Muscle of leg (tissue), 11 donors: ENCODE results near the gene GAA. TPM values are rescaled to one million over a fixed set of nuclear protein-coding genes. Genes with fewer than 3 reads are reported as not detected.

Experiments
- DNase-seq: peaks from one replicate; pipeline ENCODE4 v3.0.0; 2013
- H3K27ac ChIP-seq: one replicate; pipeline ENCODE4 v1.5.1; 2013; ENCODE audit warnings: mild to moderate bottlenecking, low read length, control low read depth
- H3K27me3 ChIP-seq: one replicate; pipeline ENCODE4 v1.6.1; 2013; ENCODE audit warnings: low read length; ENCODE audit not compliant: control insufficient read depth, insufficient read depth
- H3K36me3 ChIP-seq: one replicate; pipeline ENCODE4 v1.6.1; 2013; ENCODE audit warnings: low read length; ENCODE audit not compliant: control insufficient read depth, insufficient read depth
- H3K4me1 ChIP-seq: one replicate; pipeline ENCODE4 v1.6.1; 2013; ENCODE audit warnings: low read length; ENCODE audit not compliant: control insufficient read depth, insufficient read depth
- H3K4me3 ChIP-seq: one replicate; pipeline ENCODE4 v1.5.1; 2013; ENCODE audit warnings: low read length, control low read depth
- H3K9me3 ChIP-seq: replicated peaks from 2 replicates; pipeline ENCODE4 v1.6.1; 2013; ENCODE audit warnings: low read depth, low read length; ENCODE audit not compliant: control insufficient read depth
- WGBS: methylation state at CpG from one replicate; pipeline ENCODE4 v1.1.5; 2013; ENCODE audit warnings: missing lambda C conversion rate; ENCODE audit not compliant: insufficient coverage; 5-methylcytosine and 5-hydroxymethylcytosine counted together
- polyA plus RNA-seq, 8 donors: library from polyadenylated mRNA; unstranded; fragments of 120-200 nt; gene quantifications; one replicate each; pipeline versions ENCODE4 v1.2.1 to v1.2.3, GENCODE V29; 2013; ENCODE audit warnings: inconsistent platforms in 1 of 8, low replicate concordance in 1 of 8; ENCODE audit not compliant: insufficient read length in 8 of 8, insufficient read depth in 1 of 8
- total RNA-seq: library from RNA; stranded (reverse); fragments of 120-200 nt; gene quantifications from one replicate; pipeline ENCODE4 v1.2.4, GENCODE V29; 2013

GAA gene
- total and polyA plus RNA-seq, 9 donors: 14.4 to 37.1 (median 29.6) TPM

- Histone ChIP-seq H3K9me3 (no peaks in the 10 kb centered on the region), H3K4me1 (no peaks in the 10 kb centered on the region), H3K27me3 (no peaks in the 10 kb centered on the region), H3K36me3 (peaks cover 3% of the 10 kb centered on the region), H3K4me3 (no peak overlapping the region), H3K27ac (no peak overlapping the region)
- no peak for DNase-seq
- WGBS: 85% methylated on average over 31 of the region's 31 CpGs
Measured at GRCh38 chr17:80117491-80118401, 16.4 kb downstream of the GAA start.

DNA sequence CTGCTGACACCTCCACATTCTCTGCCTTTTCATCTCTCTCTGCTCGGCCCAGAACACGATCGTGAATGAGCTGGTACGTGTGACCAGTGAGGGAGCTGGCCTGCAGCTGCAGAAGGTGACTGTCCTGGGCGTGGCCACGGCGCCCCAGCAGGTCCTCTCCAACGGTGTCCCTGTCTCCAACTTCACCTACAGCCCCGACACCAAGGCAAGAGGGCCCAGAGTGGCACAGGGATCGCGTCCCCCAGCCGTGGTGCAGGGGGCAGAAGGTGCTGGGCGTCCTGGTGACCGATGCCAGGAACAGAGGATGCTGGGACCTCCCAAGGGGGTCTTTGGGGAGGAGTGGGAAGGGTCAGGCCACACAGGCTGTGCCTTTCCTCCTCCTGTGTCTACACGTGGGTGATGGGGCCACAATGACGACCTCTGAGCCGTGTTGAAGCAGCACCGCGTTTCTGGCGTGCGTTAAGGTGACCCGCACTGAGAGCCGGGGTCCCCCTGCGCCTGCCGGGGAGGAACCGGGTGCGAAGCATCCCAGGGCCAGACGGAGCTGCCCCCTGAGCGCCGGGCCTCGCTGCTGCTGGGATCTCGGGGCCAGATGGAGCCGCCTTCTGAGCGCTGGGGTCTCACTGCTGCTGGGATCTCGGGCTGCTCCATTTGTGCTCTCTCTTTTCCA, 17.4 kb downstream of the GAA start:
- Histone ChIP-seq H3K4me1 (peaks cover 2% of the 10 kb centered on the region), H3K4me3 (no peak overlapping the region), H3K27me3 (no peaks in the 10 kb centered on the region), H3K36me3 (no peaks in the 10 kb centered on the region), H3K9me3 (no peaks in the 10 kb centered on the region), H3K27ac (no peak overlapping the region)
- DNase-seq: no peak
- 78% methylated on average over 29 of the region's 35 CpGs for WGBS

DNA sequence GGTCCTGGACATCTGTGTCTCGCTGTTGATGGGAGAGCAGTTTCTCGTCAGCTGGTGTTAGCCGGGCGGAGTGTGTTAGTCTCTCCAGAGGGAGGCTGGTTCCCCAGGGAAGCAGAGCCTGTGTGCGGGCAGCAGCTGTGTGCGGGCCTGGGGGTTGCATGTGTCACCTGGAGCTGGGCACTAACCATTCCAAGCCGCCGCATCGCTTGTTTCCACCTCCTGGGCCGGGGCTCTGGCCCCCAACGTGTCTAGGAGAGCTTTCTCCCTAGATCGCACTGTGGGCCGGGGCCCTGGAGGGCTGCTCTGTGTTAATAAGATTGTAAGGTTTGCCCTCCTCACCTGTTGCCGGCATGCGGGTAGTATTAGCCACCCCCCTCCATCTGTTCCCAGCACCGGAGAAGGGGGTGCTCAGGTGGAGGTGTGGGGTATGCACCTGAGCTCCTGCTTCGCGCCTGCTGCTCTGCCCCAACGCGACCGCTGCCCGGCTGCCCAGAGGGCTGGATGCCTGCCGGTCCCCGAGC, 17.9 kb downstream of the GAA start:
- 82% methylated on average over 18 of the region's 24 CpGs for WGBS

DNA sequence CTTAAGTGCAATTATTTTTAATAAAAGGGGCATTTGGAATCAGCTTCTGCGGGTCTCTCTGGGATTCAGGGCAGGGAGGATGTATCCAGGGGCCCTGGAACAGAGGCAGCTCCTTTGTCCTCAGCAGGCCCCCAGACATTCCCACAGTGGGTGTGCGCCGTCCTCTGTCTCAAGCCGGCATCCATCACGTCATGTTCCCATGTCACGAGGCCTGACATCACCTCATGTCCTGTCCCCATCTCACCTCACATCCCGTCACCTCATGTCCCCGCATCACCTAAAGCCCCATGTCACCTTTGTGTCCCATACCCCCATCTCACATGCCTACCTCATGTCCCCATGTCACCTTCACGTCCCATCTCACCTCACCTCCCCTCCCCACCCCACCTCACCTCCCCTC, 18.5 kb downstream of the GAA start:
- WGBS: 82% methylated on average over 8 of the region's 9 CpGs
- DNase-seq: no peak
- no peak overlapping the region for H3K27ac ChIP-seq
- H3K36me3 ChIP-seq: no peaks in the 10 kb centered on the region
- no peaks in the 10 kb centered on the region for H3K27me3 ChIP-seq
- H3K4me1 ChIP-seq: peaks cover 11% of the 10 kb centered on the region
- no peaks in the 10 kb centered on the region for H3K9me3 ChIP-seq
- no peak overlapping the region for H3K4me3 ChIP-seq

More for the DNA sequence above, 17.9 kb downstream of the GAA start:
- peaks cover 8% of the 10 kb centered on the region for H3K4me1 ChIP-seq
- H3K36me3 ChIP-seq: no peaks in the 10 kb centered on the region
- no peak overlapping the region for H3K4me3 ChIP-seq
- H3K27me3 ChIP-seq: no peaks in the 10 kb centered on the region
- H3K9me3 ChIP-seq: no peaks in the 10 kb centered on the region
- DNase-seq: peak; percentile 27
- no peak overlapping the region for H3K27ac ChIP-seq

GRCh38 chr17:80122026-80122575, 20.7 kb downstream of the GAA start:
- H3K9me3 ChIP-seq: no peaks in the 10 kb centered on the region
- H3K4me1 ChIP-seq: peaks cover 11% of the 10 kb centered on the region
- no peaks in the 10 kb centered on the region for H3K27me3 ChIP-seq
- H3K36me3 ChIP-seq: no peaks in the 10 kb centered on the region
- H3K4me3 ChIP-seq: no peak overlapping the region
- H3K27ac ChIP-seq: no peak overlapping the region
- 93% methylated on average over 12 of the region's 17 CpGs for WGBS
- DNase-seq: no peak

- peaks cover 11% of the 10 kb centered on the region for H3K4me1 ChIP-seq
- WGBS: 80% methylated on average over 1 of the region's 6 CpGs
- no peak for DNase-seq
- no peaks in the 10 kb centered on the region for H3K9me3 ChIP-seq
- no peaks in the 10 kb centered on the region for H3K36me3 ChIP-seq
- no peak overlapping the region for H3K4me3 ChIP-seq
- no peaks in the 10 kb centered on the region for H3K27me3 ChIP-seq
- no peak overlapping the region for H3K27ac ChIP-seq
Measured at GRCh38 chr17:80122926-80123505, 21.6 kb downstream of the GAA start.

DNA sequence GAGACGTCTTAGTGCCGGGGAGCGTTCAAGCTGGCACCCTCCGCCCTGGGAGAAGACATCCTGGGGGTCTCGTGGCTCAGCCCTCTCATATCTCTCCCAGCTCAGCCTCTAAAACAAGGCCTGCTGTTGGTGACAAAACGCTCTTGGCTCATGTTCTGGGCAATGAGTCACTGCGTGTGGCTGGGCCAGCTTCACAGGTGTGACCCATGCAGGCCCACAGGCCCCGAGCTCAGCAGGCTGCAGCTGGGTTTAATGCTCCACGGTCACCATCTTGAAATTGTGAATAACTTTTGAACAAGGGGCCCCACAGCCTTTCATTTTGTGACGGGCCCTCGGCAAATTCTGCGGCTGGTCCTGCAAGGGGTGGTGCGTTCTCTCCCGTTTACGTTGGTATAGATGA, 22.4 kb downstream of the GAA start:
- 55% methylated on average over 14 of the region's 15 CpGs for WGBS

GRCh38 chr17:80124351-80124981, 23.1 kb downstream of the GAA start:
- no peaks in the 10 kb centered on the region for H3K36me3 ChIP-seq
- no peak overlapping the region for H3K4me3 ChIP-seq
- H3K9me3 ChIP-seq: no peaks in the 10 kb centered on the region
- 64% methylated on average over 12 of the region's 15 CpGs for WGBS
- no peak overlapping the region for H3K27ac ChIP-seq
- H3K27me3 ChIP-seq: no peaks in the 10 kb centered on the region
- H3K4me1 ChIP-seq: peaks cover 11% of the 10 kb centered on the region
- DNase-seq: no peak

More for the DNA sequence above, 22.4 kb downstream of the GAA start:
- H3K4me1 ChIP-seq: peaks cover 11% of the 10 kb centered on the region
- H3K4me3 ChIP-seq: no peak overlapping the region
- DNase-seq: peak; percentile 46
- H3K27me3 ChIP-seq: no peaks in the 10 kb centered on the region
- no peak overlapping the region for H3K27ac ChIP-seq
- H3K36me3 ChIP-seq: no peaks in the 10 kb centered on the region
- no peaks in the 10 kb centered on the region for H3K9me3 ChIP-seq

DNA sequence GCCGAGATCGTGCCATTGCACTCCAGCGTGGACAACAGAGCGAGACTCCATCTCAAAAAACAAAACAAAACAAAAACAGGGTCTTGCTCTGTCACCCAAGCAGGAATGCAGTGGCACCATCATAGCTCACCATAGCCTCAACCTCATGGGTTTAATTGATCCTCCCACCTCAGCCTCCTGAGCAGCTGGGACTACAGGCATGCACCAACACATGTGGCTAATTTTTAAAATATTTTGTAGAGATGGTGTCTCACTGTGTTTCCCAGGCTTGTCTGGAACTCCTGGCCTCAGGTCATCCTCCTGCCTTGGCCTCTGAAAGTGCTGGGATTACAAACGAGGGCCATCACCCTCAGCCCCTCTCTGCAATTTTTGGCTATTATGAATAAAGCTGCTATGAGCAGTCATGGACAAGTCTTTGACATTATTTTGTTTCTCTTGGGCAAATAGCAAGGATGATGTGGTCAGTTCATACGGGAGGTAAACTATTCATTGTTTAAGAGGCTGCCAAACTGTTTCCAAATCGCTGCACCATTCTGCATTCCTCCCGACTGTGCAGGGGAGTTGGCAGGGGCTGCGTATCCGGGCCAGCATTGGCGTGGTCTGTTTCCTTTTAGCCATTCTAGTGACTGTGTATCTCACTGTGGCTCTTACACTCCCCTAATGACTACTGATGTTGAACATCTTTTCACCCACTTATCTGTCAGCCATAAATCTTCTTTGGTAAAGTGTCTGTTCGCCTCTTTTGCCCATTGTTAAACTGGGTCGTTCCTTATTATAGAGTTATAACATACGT, 24.5 kb downstream of the GAA start:
- Histone ChIP-seq H3K4me1 (peaks cover 11% of the 10 kb centered on the region), H3K4me3 (no peak overlapping the region), H3K9me3 (no peaks in the 10 kb centered on the region), H3K27me3 (no peaks in the 10 kb centered on the region), H3K27ac (no peak overlapping the region), H3K36me3 (no peaks in the 10 kb centered on the region)
- WGBS: 44% methylated on average over 8 of the region's 14 CpGs
- DNase-seq: no peak
